ENCODE measurements around the gene CLCN7. TPM values are rescaled to one million over a fixed set of nuclear protein-coding genes. Genes with fewer than 3 reads are reported as not detected.

CLCN7 gene
- total RNA-seq, 1 donor from 2014 or later = 116 TPM

- Histone ChIP-seq H3K36me3 (ENCODE audit: control insufficient read depth, insufficient read depth, low read length) (no peaks in the 10 kb centered on the region), H3K27me3 (ENCODE audit: control insufficient read depth, insufficient read depth, low read length) (no peaks in the 10 kb centered on the region), H3K4me3 (ENCODE audit: low read depth, low read length) (no peak overlapping the region)
- TF ChIP-seq, protein P1, sequence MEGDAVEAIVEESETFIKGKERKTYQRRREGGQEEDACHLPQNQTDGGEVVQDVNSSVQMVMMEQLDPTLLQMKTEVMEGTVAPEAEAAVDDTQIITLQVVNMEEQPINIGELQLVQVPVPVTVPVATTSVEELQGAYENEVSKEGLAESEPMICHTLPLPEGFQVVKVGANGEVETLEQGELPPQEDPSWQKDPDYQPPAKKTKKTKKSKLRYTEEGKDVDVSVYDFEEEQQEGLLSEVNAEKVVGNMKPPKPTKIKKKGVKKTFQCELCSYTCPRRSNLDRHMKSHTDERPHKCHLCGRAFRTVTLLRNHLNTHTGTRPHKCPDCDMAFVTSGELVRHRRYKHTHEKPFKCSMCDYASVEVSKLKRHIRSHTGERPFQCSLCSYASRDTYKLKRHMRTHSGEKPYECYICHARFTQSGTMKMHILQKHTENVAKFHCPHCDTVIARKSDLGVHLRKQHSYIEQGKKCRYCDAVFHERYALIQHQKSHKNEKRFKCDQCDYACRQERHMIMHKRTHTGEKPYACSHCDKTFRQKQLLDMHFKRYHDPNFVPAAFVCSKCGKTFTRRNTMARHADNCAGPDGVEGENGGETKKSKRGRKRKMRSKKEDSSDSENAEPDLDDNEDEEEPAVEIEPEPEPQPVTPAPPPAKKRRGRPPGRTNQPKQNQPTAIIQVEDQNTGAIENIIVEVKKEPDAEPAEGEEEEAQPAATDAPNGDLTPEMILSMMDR (IDR thresholded peaks at IDR 0.05; ENCODE audit: insufficient read depth, low read length, poor library complexity, severe bottlenecking) = no peak
- no peak for DNase-seq (ENCODE audit: low read depth)
Observed at GRCh38 chr16:1459967-1460366, 14.9 kb downstream of the CLCN7 start.

GRCh38 chr16:1458977-1459341, 15.9 kb downstream of the CLCN7 start:
- Histone ChIP-seq H3K4me3 (ENCODE audit: low read depth, low read length) (no peak overlapping the region), H3K27me3 (ENCODE audit: control insufficient read depth, insufficient read depth, low read length) (no peaks in the 10 kb centered on the region), H3K36me3 (ENCODE audit: control insufficient read depth, insufficient read depth, low read length) (no peaks in the 10 kb centered on the region)
- TF ChIP-seq, protein P1 (IDR thresholded peaks at IDR 0.05; ENCODE audit: insufficient read depth, low read length, poor library complexity, severe bottlenecking) = no peak
- DNase-seq (ENCODE audit: low read depth) = no peak

GRCh38 chr16:1458336-1458976, 16.4 kb downstream of the CLCN7 start:
- no peak overlapping the region for H3K4me3 ChIP-seq (ENCODE audit: low read depth, low read length)
- DNase-seq (ENCODE audit: low read depth) = no peak
- no peaks in the 10 kb centered on the region for H3K36me3 ChIP-seq (ENCODE audit: control insufficient read depth, insufficient read depth, low read length)
- TF ChIP-seq, protein P1 (IDR thresholded peaks at IDR 0.05; ENCODE audit: insufficient read depth, low read length, poor library complexity, severe bottlenecking) = no peak
- no peaks in the 10 kb centered on the region for H3K27me3 ChIP-seq (ENCODE audit: control insufficient read depth, insufficient read depth, low read length)

- no peak for DNase-seq (ENCODE audit: low read depth)
Observed at GRCh38 chr16:1457489-1458245, 17.2 kb downstream of the CLCN7 start.

DNA sequence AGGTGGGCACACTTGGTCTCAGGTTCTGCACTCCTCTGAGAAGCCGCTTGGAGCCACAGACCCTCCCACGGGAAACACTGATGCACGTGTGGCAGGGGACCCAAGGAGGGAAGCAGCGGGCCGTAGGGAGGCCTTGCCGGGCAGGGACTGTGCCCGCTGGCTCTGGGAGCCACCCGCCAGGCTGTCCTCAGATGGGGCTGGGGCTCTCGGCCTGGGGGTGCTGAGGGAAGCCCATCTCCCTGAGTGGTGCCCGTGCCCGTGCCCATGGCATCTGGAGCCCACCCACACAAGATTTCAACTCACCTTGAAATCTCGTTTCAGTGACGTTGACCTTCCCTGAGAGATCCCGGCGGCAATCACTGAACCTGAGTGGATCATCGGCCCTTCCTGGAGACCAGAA, 17.9 kb downstream of the CLCN7 start:
- Histone ChIP-seq H3K36me3 (ENCODE audit: control insufficient read depth, insufficient read depth, low read length) (peaks cover 1% of the 10 kb centered on the region), H3K27me3 (ENCODE audit: control insufficient read depth, insufficient read depth, low read length) (no peaks in the 10 kb centered on the region), H3K4me3 (ENCODE audit: low read depth, low read length) (no peak overlapping the region)
- TF ChIP-seq, protein P1 (IDR thresholded peaks at IDR 0.05; ENCODE audit: insufficient read depth, low read length, poor library complexity, severe bottlenecking) = no peak
- no peak for DNase-seq (ENCODE audit: low read depth)

More at GRCh38 chr16:1457489-1458245, 17.2 kb downstream of the CLCN7 start:
- Histone ChIP-seq H3K27me3 (ENCODE audit: control insufficient read depth, insufficient read depth, low read length) (no peaks in the 10 kb centered on the region), H3K4me3 (ENCODE audit: low read depth, low read length) (no peak overlapping the region), H3K36me3 (ENCODE audit: control insufficient read depth, insufficient read depth, low read length) (peaks cover under 1% of the 10 kb centered on the region)
- TF ChIP-seq, protein P1 (IDR thresholded peaks at IDR 0.05; ENCODE audit: insufficient read depth, low read length, poor library complexity, severe bottlenecking) = no peak

Data from kidney epithelial cell (primary cell).